Activated T-helper 17 cell treated with anti-CD3 and anti-CD28 coated beads, Interleukin-2, amount 50 U/mL, for 72 hours (primary cell): ENCODE results near the gene GJB4. TPM values are rescaled to one million over a fixed set of nuclear protein-coding genes. Genes with fewer than 3 reads are reported as not detected.
"Not testable (repeated sequence)": the region's sequence is repeated elsewhere in the genome, so short reads cannot be mapped to it uniquely, and the experiment has no call there.

Experiments
- ATAC-seq: fragments of 150-1000 bp; cut with Tn5 transposase; replicated peaks from 2 replicates; pipeline ENCODE4 v1.10.0; 2021; ENCODE audit warnings: mild to moderate bottlenecking, moderate library complexity
- H3K27ac Mint-ChIP-seq: one replicate; pipeline ENCODE4 v1.8.0; 2022; ENCODE audit warnings: mixed read lengths
- H3K27me3 Mint-ChIP-seq: one replicate; pipeline ENCODE4 v1.8.0; 2022; ENCODE audit warnings: mixed read lengths
- H3K36me3 Mint-ChIP-seq: one replicate; pipeline ENCODE4 v1.8.0; 2022; ENCODE audit warnings: low read depth, mild to moderate bottlenecking, mixed read lengths
- H3K4me1 Mint-ChIP-seq: one replicate; pipeline ENCODE4 v1.8.0; 2022; ENCODE audit warnings: mixed read lengths
- H3K4me3 Mint-ChIP-seq: one replicate; pipeline ENCODE4 v1.8.0; 2022; ENCODE audit warnings: mild to moderate bottlenecking, mixed read lengths
- H3K9me3 Mint-ChIP-seq: one replicate; pipeline ENCODE4 v1.8.0; 2022; ENCODE audit warnings: mixed read lengths
- total RNA-seq, 2 donors: library from RNA; stranded (reverse); gene quantifications; one replicate each; pipeline ENCODE4 v1.2.3, GENCODE V29; 2022

The GJB4 gene
- total RNA-seq, 2 donors from 2014 or later = not detected

GRCh38 chr1:34758751-34759150 is 789 bp upstream of the GJB4 start:
- H3K27ac Mint-ChIP-seq = no peak overlapping the region
- H3K4me1 Mint-ChIP-seq = no peaks in the 10 kb centered on the region
- no peaks in the 10 kb centered on the region for H3K36me3 Mint-ChIP-seq
- H3K27me3 Mint-ChIP-seq = peaks cover 24% of the 10 kb centered on the region
- no peaks in the 10 kb centered on the region for H3K9me3 Mint-ChIP-seq
- no peak overlapping the region for H3K4me3 Mint-ChIP-seq
- ATAC-seq = no peak

- Mint-ChIP-seq H3K4me1 (no peaks in the 10 kb centered on the region), H3K27me3 (peaks cover 24% of the 10 kb centered on the region), H3K9me3 (no peaks in the 10 kb centered on the region), H3K4me3 (no peak overlapping the region), H3K27ac (no peak overlapping the region), H3K36me3 (no peaks in the 10 kb centered on the region)
- ATAC-seq = no peak
Observed at GRCh38 chr1:34761176-34761761, 1.7 kb downstream of the GJB4 start.

- Mint-ChIP-seq H3K4me1 (no peaks in the 10 kb centered on the region), H3K4me3 (no peak overlapping the region), H3K36me3 (no peaks in the 10 kb centered on the region), H3K27ac (no peak overlapping the region), H3K27me3 (peaks cover 24% of the 10 kb centered on the region), H3K9me3 (no peaks in the 10 kb centered on the region)
- no peak for ATAC-seq
Observed at GRCh38 chr1:34761776-34762307, 2.3 kb downstream of the GJB4 start.

- Mint-ChIP-seq H3K27me3 (peaks cover 22% of the 10 kb centered on the region), H3K4me1 (no peaks in the 10 kb centered on the region), H3K27ac (no peak overlapping the region), H3K9me3 (no peaks in the 10 kb centered on the region), H3K4me3 (no peak overlapping the region), H3K36me3 (no peaks in the 10 kb centered on the region)
- no peak for ATAC-seq
Observed at GRCh38 chr1:34762474-34763141, 3.1 kb downstream of the GJB4 start.

- no peak overlapping the region for H3K4me3 Mint-ChIP-seq
- H3K4me1 Mint-ChIP-seq = no peaks in the 10 kb centered on the region
- no peak overlapping the region for H3K27ac Mint-ChIP-seq
- no peaks in the 10 kb centered on the region for H3K36me3 Mint-ChIP-seq
- H3K9me3 Mint-ChIP-seq = no peaks in the 10 kb centered on the region
- H3K27me3 Mint-ChIP-seq = peaks cover 19% of the 10 kb centered on the region
- no peak for ATAC-seq
Observed at GRCh38 chr1:34763142-34763781, 3.7 kb downstream of the GJB4 start.

- Mint-ChIP-seq H3K36me3 (no peaks in the 10 kb centered on the region), H3K9me3 (no peaks in the 10 kb centered on the region), H3K27me3 (peaks cover 3% of the 10 kb centered on the region), H3K27ac (no peak overlapping the region), H3K4me3 (no peak overlapping the region), H3K4me1 (no peaks in the 10 kb centered on the region)
- no peak for ATAC-seq
Observed at GRCh38 chr1:34768856-34769255, 9.3 kb downstream of the GJB4 start.

GRCh38 chr1:34770891-34771504 is 11.5 kb downstream of the GJB4 start:
- no peak overlapping the region for H3K4me3 Mint-ChIP-seq
- no peaks in the 10 kb centered on the region for H3K36me3 Mint-ChIP-seq
- no peak for ATAC-seq
- no peak overlapping the region for H3K27ac Mint-ChIP-seq
- H3K27me3 Mint-ChIP-seq = peaks cover 3% of the 10 kb centered on the region
- no peaks in the 10 kb centered on the region for H3K9me3 Mint-ChIP-seq
- no peaks in the 10 kb centered on the region for H3K4me1 Mint-ChIP-seq

- Mint-ChIP-seq H3K27ac (no peak overlapping the region), H3K36me3 (no peaks in the 10 kb centered on the region), H3K4me1 (no peaks in the 10 kb centered on the region), H3K27me3 (peaks cover 3% of the 10 kb centered on the region), H3K9me3 (no peaks in the 10 kb centered on the region), H3K4me3 (no peak overlapping the region)
- ATAC-seq = no peak
Observed at GRCh38 chr1:34771573-34772371, 12.2 kb downstream of the GJB4 start.

- not testable (repeated sequence) for H3K27ac Mint-ChIP-seq, H3K9me3 Mint-ChIP-seq, H3K27me3 Mint-ChIP-seq, H3K36me3 Mint-ChIP-seq, H3K4me3 Mint-ChIP-seq, H3K4me1 Mint-ChIP-seq, ATAC-seq
Observed at GRCh38 chr1:34773114-34773513, 13.6 kb downstream of the GJB4 start.

GRCh38 chr1:34774957-34775356 is 15.4 kb downstream of the GJB4 start:
- H3K27ac Mint-ChIP-seq = no peak overlapping the region
- ATAC-seq = no peak
- no peaks in the 10 kb centered on the region for H3K9me3 Mint-ChIP-seq
- H3K27me3 Mint-ChIP-seq = peaks cover 22% of the 10 kb centered on the region
- H3K4me1 Mint-ChIP-seq = no peaks in the 10 kb centered on the region
- H3K36me3 Mint-ChIP-seq = no peaks in the 10 kb centered on the region
- no peak overlapping the region for H3K4me3 Mint-ChIP-seq

- no peaks in the 10 kb centered on the region for H3K4me1 Mint-ChIP-seq
- no peak for ATAC-seq
- H3K27me3 Mint-ChIP-seq = peaks cover 23% of the 10 kb centered on the region
- H3K36me3 Mint-ChIP-seq = no peaks in the 10 kb centered on the region
- no peaks in the 10 kb centered on the region for H3K9me3 Mint-ChIP-seq
- no peak overlapping the region for H3K4me3 Mint-ChIP-seq
- H3K27ac Mint-ChIP-seq = no peak overlapping the region
Observed at GRCh38 chr1:34776911-34777310, 17.4 kb downstream of the GJB4 start.

- Mint-ChIP-seq H3K9me3 (no peaks in the 10 kb centered on the region), H3K27ac (no peak overlapping the region), H3K27me3 (peaks cover 29% of the 10 kb centered on the region), H3K36me3 (no peaks in the 10 kb centered on the region), H3K4me3 (no peak overlapping the region), H3K4me1 (no peaks in the 10 kb centered on the region)
- ATAC-seq = no peak
Observed at GRCh38 chr1:34777519-34778321, 18.2 kb downstream of the GJB4 start.

GRCh38 chr1:34778381-34778780 is 18.8 kb downstream of the GJB4 start:
- ATAC-seq = no peak
- Mint-ChIP-seq H3K27ac (no peak overlapping the region), H3K4me1 (no peaks in the 10 kb centered on the region), H3K4me3 (no peak overlapping the region), H3K9me3 (no peaks in the 10 kb centered on the region), H3K36me3 (no peaks in the 10 kb centered on the region), H3K27me3 (peaks cover 35% of the 10 kb centered on the region)
